H9 (cell line): ENCODE measurements around the gene CLEC2L. TPM values are rescaled to one million over a fixed set of nuclear protein-coding genes. Genes with fewer than 3 reads are reported as not detected.

Source experiments
- DNase-seq: peaks from one replicate; pipeline ENCODE4 v3.0.0-alpha.2; 2017
- H2AFZ ChIP-seq: one replicate; pipeline ENCODE4 v1.6.1; 2013; ENCODE audit warnings: mild to moderate bottlenecking, low read length, control low read depth, moderate library complexity
- H2AK5ac ChIP-seq: 2 replicates; pipeline ENCODE4 v1.6.1; 2013; ENCODE audit warnings: low read length, control low read depth, mixed read lengths; ENCODE audit not compliant: insufficient read length
- H2BK120ac ChIP-seq: one replicate; pipeline ENCODE4 v1.6.1; 2013; ENCODE audit warnings: low read depth, mild to moderate bottlenecking, low read length, control low read depth, inconsistent platforms; ENCODE audit not compliant: poor library complexity, severe bottlenecking
- H2BK12ac ChIP-seq: 2 replicates; pipeline ENCODE4 v1.6.1; 2013; ENCODE audit warnings: low read length, control low read depth, mixed read lengths, low read depth; ENCODE audit not compliant: insufficient read length
- H2BK15ac ChIP-seq: 2 replicates; pipeline ENCODE4 v1.6.1; 2013; ENCODE audit warnings: low read depth, low read length, control low read depth
- H2BK20ac ChIP-seq: one replicate; pipeline ENCODE4 v1.6.1; 2013; ENCODE audit warnings: low read depth, mild to moderate bottlenecking, low read length, control low read depth, inconsistent platforms; ENCODE audit not compliant: poor library complexity, severe bottlenecking
- H2BK5ac ChIP-seq: 2 replicates; pipeline ENCODE4 v1.6.1; 2013; ENCODE audit warnings: low read length, control low read depth, mixed read lengths; ENCODE audit not compliant: insufficient read length
- H3K14ac ChIP-seq: 2 replicates; pipeline ENCODE4 v1.6.1; 2013; ENCODE audit warnings: low read length, control low read depth; ENCODE audit not compliant: insufficient read depth
- H3K18ac ChIP-seq: 2 replicates; pipeline ENCODE4 v1.6.1; 2013; ENCODE audit warnings: low read depth, mild to moderate bottlenecking, mixed read lengths, low read length, control low read depth; ENCODE audit not compliant: insufficient read length
- H3K23ac ChIP-seq: 2 replicates; pipeline ENCODE4 v1.6.1; 2013; ENCODE audit warnings: low read length, control low read depth, mixed read lengths, low read depth; ENCODE audit not compliant: insufficient read length
- H3K23me2 ChIP-seq: 2 replicates; pipeline ENCODE4 v1.6.1; 2013; ENCODE audit warnings: low read depth, mild to moderate bottlenecking, mixed read lengths, low read length, control low read depth; ENCODE audit not compliant: insufficient read length, poor library complexity, severe bottlenecking
- H3K27ac ChIP-seq: 2 replicates; pipeline ENCODE4 v1.5.1; 2013; ENCODE audit warnings: low read length, control low read depth, mixed read lengths, low read depth; ENCODE audit not compliant: insufficient read length
- H3K27me3 ChIP-seq: 2 replicates; pipeline ENCODE4 v1.6.1; 2013; ENCODE audit warnings: low read length, control low read depth, inconsistent platforms; ENCODE audit not compliant: insufficient read depth
- H3K4ac ChIP-seq: 2 replicates; pipeline ENCODE4 v1.6.1; 2013; ENCODE audit warnings: low read depth, mild to moderate bottlenecking, control low read depth, inconsistent platforms, low read length, moderate library complexity
- H3K4me1 ChIP-seq: 2 replicates; pipeline ENCODE4 v1.6.1; 2013; ENCODE audit warnings: low read length, control low read depth, inconsistent platforms; ENCODE audit not compliant: insufficient read depth
- H3K4me2 ChIP-seq: 2 replicates; pipeline ENCODE4 v1.6.1; 2013; ENCODE audit warnings: low read length, control low read depth, mixed read lengths; ENCODE audit not compliant: insufficient read length, insufficient read depth
- H3K56ac ChIP-seq: 2 replicates; pipeline ENCODE4 v1.6.1; 2013; ENCODE audit warnings: low read depth, mild to moderate bottlenecking, mixed read lengths, low read length, control low read depth; ENCODE audit not compliant: insufficient read length
- H3K79me1 ChIP-seq: 2 replicates; pipeline ENCODE4 v1.6.1; 2013; ENCODE audit warnings: low read depth, mild to moderate bottlenecking, moderate library complexity, low read length, control low read depth, inconsistent platforms; ENCODE audit not compliant: insufficient read depth, poor library complexity, severe bottlenecking
- H3K79me2 ChIP-seq: 2 replicates; pipeline ENCODE4 v1.6.1; 2013; ENCODE audit warnings: low read length, control low read depth, inconsistent platforms; ENCODE audit not compliant: insufficient read depth
- H3K9ac ChIP-seq: 2 replicates; pipeline ENCODE4 v1.6.1; 2013; ENCODE audit warnings: low read length, control low read depth, mixed read lengths; ENCODE audit not compliant: insufficient read length; ENCODE audit errors: extremely low read depth
- H3K9me3 ChIP-seq: one replicate; pipeline ENCODE4 v1.6.1; 2013; ENCODE audit warnings: low read depth, low read length, inconsistent platforms; ENCODE audit not compliant: control insufficient read depth
- H3T11ph ChIP-seq: one replicate; pipeline ENCODE4 v1.6.1; 2013; ENCODE audit warnings: mild to moderate bottlenecking, low read length, control low read depth, inconsistent platforms
- H4K20me1 ChIP-seq: one replicate; pipeline ENCODE4 v1.6.1; 2013; ENCODE audit not compliant: control insufficient read depth, insufficient read length, insufficient read depth
- H4K5ac ChIP-seq: 2 replicates; pipeline ENCODE4 v1.6.1; 2013; ENCODE audit warnings: low read depth, mild to moderate bottlenecking, mixed read lengths, low read length, control low read depth; ENCODE audit not compliant: insufficient read length
- H4K8ac ChIP-seq: replicated peaks from 2 replicates; pipeline ENCODE4 v1.6.1; 2013; ENCODE audit warnings: low read length, control low read depth, mixed read lengths, low read depth; ENCODE audit not compliant: insufficient read length
- H4K91ac ChIP-seq: 2 replicates; pipeline ENCODE4 v1.6.1; 2013; ENCODE audit warnings: low read depth, mild to moderate bottlenecking, moderate library complexity, mixed read lengths, low read length, control low read depth; ENCODE audit not compliant: insufficient read length
- H3K27ac Mint-ChIP-seq, 3 experiments: 2 replicates in 2 of 3; 3 replicates in 1 of 3; pipeline ENCODE4 v1.8.0; 2020 to 2021; ENCODE audit warnings: mixed read lengths in 3 of 3, mild to moderate bottlenecking in 1 of 3, moderate library complexity in 1 of 3
- H3K27me3 Mint-ChIP-seq: 2 replicates; pipeline ENCODE4 v1.8.0; 2021; ENCODE audit warnings: low read depth, mild to moderate bottlenecking, moderate library complexity, mixed read lengths
- H3K36me3 Mint-ChIP-seq, 3 experiments: 2 replicates in 2 of 3; 3 replicates in 1 of 3; pipeline ENCODE4 v1.8.0; 2020 to 2021; ENCODE audit warnings: low read depth in 3 of 3, mixed read lengths in 3 of 3; ENCODE audit not compliant: insufficient read depth in 1 of 3
- H3K4me1 Mint-ChIP-seq, 2 experiments: 2 replicates each; pipeline ENCODE4 v1.8.0; 2020; ENCODE audit warnings: mixed read lengths in 2 of 2
- H3K4me3 Mint-ChIP-seq, 2 experiments: 2 replicates in 1 of 2; 3 replicates in 1 of 2; pipeline ENCODE4 v1.8.0; 2020 to 2021; ENCODE audit warnings: mild to moderate bottlenecking in 2 of 2, mixed read lengths in 2 of 2, moderate library complexity in 1 of 2
- H3K9me3 Mint-ChIP-seq, 2 experiments: 2 replicates in 1 of 2; 3 replicates in 1 of 2; pipeline ENCODE4 v1.8.0; 2020; ENCODE audit warnings: mild to moderate bottlenecking in 2 of 2, mixed read lengths in 2 of 2, moderate library complexity in 1 of 2
- CTCF ChIP-seq: fragments of 200-600 bp; sonication (generic); conservative IDR thresholded peaks from 3 replicates; pipeline ENCODE4 v1.8.0; 2021; ENCODE audit warnings: antibody characterized with exemption, mild to moderate bottlenecking
- WGBS: extraction: QIAGEN DNeasy Blood & Tissue Kit; methylation state at CpG from one replicate; pipeline ENCODE4 v1.1.7; 2013; ENCODE audit warnings: missing lambda C conversion rate, low lambda C conversion rate, mixed read lengths; ENCODE audit not compliant: insufficient read length; ENCODE audit errors: extremely low coverage; 5-methylcytosine and 5-hydroxymethylcytosine counted together
- total RNA-seq: library from RNA; stranded (reverse); gene quantifications from 2 replicates; pipeline ENCODE4 v1.2.1, GENCODE V29; 2021

Gene CLEC2L
- total RNA-seq, 1 experiment from 2014 or later, result 0.74 TPM

GRCh38 chr7:139587535-139587934 is 64.0 kb downstream of the CLEC2L start:
- H2AFZ ChIP-seq, result no peak overlapping the region
- H3K4ac ChIP-seq, result no peak overlapping the region
- H3K23me2 ChIP-seq, result no peaks in the 10 kb centered on the region
- no peaks in the 10 kb centered on the region for H3K27me3 Mint-ChIP-seq
- H2BK15ac ChIP-seq, result no peak overlapping the region
- H3K4me3 Mint-ChIP-seq, result no peak overlapping the region
- H3K27ac ChIP-seq, result no peak overlapping the region
- H3K4me1 ChIP-seq, result no peaks in the 10 kb centered on the region
- H2BK12ac ChIP-seq, result no peak overlapping the region
- no CpG with 5 or more reads among the region's 7 CpGs for WGBS
- peaks cover 0 to 10% (median 3%) of the 10 kb centered on the region in 3 experiments; a peak in 6 of 7 replicates for H3K36me3 Mint-ChIP-seq
- no peaks in the 10 kb centered on the region for H3K27me3 ChIP-seq
- no peak for TF ChIP-seq CTCF
- no peak overlapping the region for H3T11ph ChIP-seq
- no peak overlapping the region for H4K8ac ChIP-seq
- H4K5ac ChIP-seq, result no peak overlapping the region
- no peak overlapping the region for H3K23ac ChIP-seq
- no peak overlapping the region for H4K91ac ChIP-seq
- peaks cover 3 to 10% of the 10 kb centered on the region in 2 experiments for H3K4me1 Mint-ChIP-seq
- no peaks in the 10 kb centered on the region for H3K79me1 ChIP-seq
- no peak overlapping the region for H2BK120ac ChIP-seq
- no peak overlapping the region for H3K9ac ChIP-seq
- H3K56ac ChIP-seq, result no peak overlapping the region
- H3K9me3 ChIP-seq, result no peaks in the 10 kb centered on the region
- H2BK5ac ChIP-seq, result no peak overlapping the region
- no peak overlapping the region for H2BK20ac ChIP-seq
- H3K4me2 ChIP-seq, result no peak overlapping the region
- no peaks in the 10 kb centered on the region for H3K9me3 Mint-ChIP-seq
- H3K18ac ChIP-seq, result no peak overlapping the region
- no peak overlapping the region for H3K14ac ChIP-seq
- no peaks in the 10 kb centered on the region for H4K20me1 ChIP-seq
- DNase-seq, result no peak
- no peak overlapping the region for H3K27ac Mint-ChIP-seq
- no peaks in the 10 kb centered on the region for H3K79me2 ChIP-seq
- no peak overlapping the region for H2AK5ac ChIP-seq
